Trophoblast cell (in vitro differentiated cells and primary cell): ENCODE results near the gene COL11A2.
A peak's percentile ranks its signal among the peaks of the same experiment; 100 is the strongest.

Experiments used
- DNase-seq, 2 donors: peaks; one replicate each; pipeline ENCODE4 v3.0.0-alpha.2; 2016
- H2AFZ ChIP-seq: 2 replicates; pipeline ENCODE4 v1.6.1; 2013; ENCODE audit warnings: low read length, moderate library complexity, mild to moderate bottlenecking; ENCODE audit not compliant: insufficient read depth, poor library complexity
- H2AK5ac ChIP-seq: 2 replicates; pipeline ENCODE4 v1.6.1; 2013; ENCODE audit warnings: mild to moderate bottlenecking, low read length
- H2BK120ac ChIP-seq: 2 replicates; pipeline ENCODE4 v1.6.1; 2013; ENCODE audit warnings: low read length, mild to moderate bottlenecking, moderate library complexity; ENCODE audit not compliant: insufficient read depth, poor library complexity
- H2BK12ac ChIP-seq: 2 replicates; pipeline ENCODE4 v1.6.1; 2013; ENCODE audit warnings: mild to moderate bottlenecking, low read length, moderate library complexity
- H2BK5ac ChIP-seq: 2 replicates; pipeline ENCODE4 v1.6.1; 2013; ENCODE audit warnings: low read length, low read depth, moderate library complexity, mild to moderate bottlenecking; ENCODE audit not compliant: poor library complexity
- H3K14ac ChIP-seq: 2 replicates; pipeline ENCODE4 v1.6.1; 2013; ENCODE audit warnings: mild to moderate bottlenecking, low read length
- H3K18ac ChIP-seq: 2 replicates; pipeline ENCODE4 v1.6.1; 2013; ENCODE audit warnings: mild to moderate bottlenecking, low read length
- H3K23ac ChIP-seq: 2 replicates; pipeline ENCODE4 v1.6.1; 2013; ENCODE audit warnings: low read length
- H3K27ac ChIP-seq: 2 replicates; pipeline ENCODE4 v1.5.1; 2013; ENCODE audit warnings: low read depth, mild to moderate bottlenecking, inconsistent platforms, low read length, moderate library complexity
- H3K27me3 ChIP-seq: 2 replicates; pipeline ENCODE4 v1.6.1; 2013; ENCODE audit warnings: inconsistent platforms, mild to moderate bottlenecking, low read length, moderate library complexity; ENCODE audit not compliant: insufficient read depth
- H3K36me3 ChIP-seq, 2 experiments: 1 replicate in 1 of 2; 2 replicates in 1 of 2; pipeline ENCODE4 v1.6.1; 2013; ENCODE audit warnings: low read length in 2 of 2, mild to moderate bottlenecking in 2 of 2, moderate library complexity in 1 of 2; ENCODE audit not compliant: insufficient read depth in 2 of 2, control insufficient read depth in 1 of 2
- H3K4ac ChIP-seq: 2 replicates; pipeline ENCODE4 v1.6.1; 2013; ENCODE audit warnings: low read depth, mild to moderate bottlenecking, low read length, moderate library complexity
- H3K4me1 ChIP-seq, 2 experiments: 1 replicate in 1 of 2; 2 replicates in 1 of 2; pipeline ENCODE4 v1.6.1; 2013; ENCODE audit warnings: low read length in 2 of 2, mild to moderate bottlenecking in 2 of 2, moderate library complexity in 1 of 2; ENCODE audit not compliant: insufficient read depth in 2 of 2, control insufficient read depth in 1 of 2
- H3K4me2 ChIP-seq: 2 replicates; pipeline ENCODE4 v1.6.1; 2013; ENCODE audit warnings: inconsistent platforms, mild to moderate bottlenecking, low read length, moderate library complexity
- H3K4me3 ChIP-seq: 2 replicates; pipeline ENCODE4 v1.5.1; 2013; ENCODE audit warnings: mild to moderate bottlenecking, low read depth, low read length, inconsistent platforms
- H3K79me1 ChIP-seq: one replicate; pipeline ENCODE4 v1.6.1; 2013; ENCODE audit warnings: low read length
- H3K79me2 ChIP-seq: 2 replicates; pipeline ENCODE4 v1.6.1; 2013; ENCODE audit warnings: low read length, mild to moderate bottlenecking; ENCODE audit not compliant: control insufficient read depth, insufficient read depth, poor library complexity
- H3K9ac ChIP-seq: 2 replicates; pipeline ENCODE4 v1.6.1; 2013; ENCODE audit warnings: mild to moderate bottlenecking, low read length
- H3K9me3 ChIP-seq: 2 replicates; pipeline ENCODE4 v1.6.1; 2013; ENCODE audit warnings: low read depth, mild to moderate bottlenecking, control low read depth, inconsistent platforms, low read length; ENCODE audit not compliant: insufficient read depth
- H4K12ac ChIP-seq: 2 replicates; pipeline ENCODE4 v1.6.1; 2013; ENCODE audit warnings: low read depth, mild to moderate bottlenecking, low read length, moderate library complexity
- H4K8ac ChIP-seq: 2 replicates; pipeline ENCODE4 v1.6.1; 2013; ENCODE audit warnings: low read depth, mild to moderate bottlenecking, low read length, moderate library complexity
- H4K91ac ChIP-seq: one replicate; pipeline ENCODE4 v1.6.1; 2013; ENCODE audit warnings: low read depth, mild to moderate bottlenecking, low read length, moderate library complexity
- WGBS: extraction: QIAGEN DNeasy Blood & Tissue Kit; methylation state at CpG from one replicate; pipeline ENCODE4 v1.1.7; 2013; ENCODE audit warnings: missing lambda C conversion rate; ENCODE audit not compliant: insufficient read length, insufficient coverage; ENCODE audit errors: extremely low coverage; 5-methylcytosine and 5-hydroxymethylcytosine counted together

Gene COL11A2

DNA sequence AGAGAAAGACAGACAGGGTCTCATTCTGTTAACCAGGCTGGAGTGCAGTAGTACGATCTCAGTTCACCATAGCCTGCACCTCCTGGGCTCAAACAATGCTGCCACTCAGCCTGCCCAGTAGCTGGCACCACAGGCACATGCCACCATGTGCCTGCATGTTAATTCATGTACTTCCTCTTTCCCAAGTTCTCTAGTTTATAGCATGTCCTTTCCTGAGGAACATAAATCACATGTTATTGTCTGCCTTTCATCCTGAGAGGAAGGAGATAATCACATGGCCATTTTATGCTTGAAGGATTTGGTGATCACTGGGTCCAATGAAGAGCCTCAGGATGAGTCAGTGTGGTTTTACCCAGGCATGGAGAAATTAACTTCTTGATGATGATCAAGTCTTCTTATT lies 47.9 kb downstream of the COL11A2 start:
- H4K91ac ChIP-seq, result no peak overlapping the region
- no peak overlapping the region for H3K4me2 ChIP-seq
- no peak overlapping the region for H3K4me3 ChIP-seq
- H2BK12ac ChIP-seq, result no peak overlapping the region
- no peak overlapping the region for H3K23ac ChIP-seq
- H3K79me2 ChIP-seq, result no peaks in the 10 kb centered on the region
- no peak overlapping the region for H3K18ac ChIP-seq
- no peak overlapping the region for H2BK5ac ChIP-seq
- DNase-seq, result peak in 1 of 2 donors; percentile 27
- H3K27me3 ChIP-seq, result no peaks in the 10 kb centered on the region
- H2AK5ac ChIP-seq, result no peak overlapping the region
- H3K4ac ChIP-seq, result no peak overlapping the region
- no peak overlapping the region for H2AFZ ChIP-seq
- no peak overlapping the region for H2BK120ac ChIP-seq
- no peaks in the 10 kb centered on the region for H3K36me3 ChIP-seq
- no CpG with 5 or more reads among the region's 1 CpG for WGBS
- no peaks in the 10 kb centered on the region for H3K79me1 ChIP-seq
- no peaks in the 10 kb centered on the region for H3K4me1 ChIP-seq
- no peak overlapping the region for H3K14ac ChIP-seq
- no peak overlapping the region for H3K9ac ChIP-seq
- no peak overlapping the region for H4K8ac ChIP-seq
- no peak overlapping the region for H4K12ac ChIP-seq
- peaks cover 4% of the 10 kb centered on the region for H3K9me3 ChIP-seq
- no peak overlapping the region for H3K27ac ChIP-seq

DNA sequence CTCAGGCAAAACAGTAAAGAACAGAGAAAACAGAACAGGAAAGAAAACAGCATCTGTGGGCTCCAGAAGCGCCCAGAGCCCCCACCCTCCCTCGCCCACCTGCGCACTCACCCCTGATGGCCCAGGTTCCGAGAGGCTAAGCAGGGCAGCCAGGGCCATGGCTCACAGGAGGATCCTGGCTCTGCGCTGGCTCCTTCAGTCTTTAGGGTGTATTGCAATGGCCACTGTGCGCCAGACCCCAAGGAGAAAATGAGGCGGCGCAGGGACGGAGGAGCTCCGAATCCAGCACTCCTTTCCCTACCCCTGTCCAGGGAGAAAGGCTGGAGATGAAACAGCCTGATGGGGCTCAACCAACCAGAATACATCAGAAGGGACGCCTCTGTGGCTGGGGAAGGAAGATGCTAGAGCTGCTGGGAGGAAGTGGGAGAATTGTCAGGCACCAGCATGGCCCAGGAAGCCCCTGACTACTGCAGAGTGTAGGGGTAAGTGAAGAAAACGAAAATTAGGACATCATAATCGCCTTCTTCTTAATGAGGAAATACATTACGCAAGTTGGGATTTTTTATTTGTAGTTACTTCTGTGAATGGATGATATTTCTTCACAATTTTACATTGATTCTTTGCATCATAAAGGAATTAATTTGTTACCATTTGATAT lies 49.0 kb downstream of the COL11A2 start:
- no peak overlapping the region for H4K8ac ChIP-seq
- no peak overlapping the region for H3K18ac ChIP-seq
- no peaks in the 10 kb centered on the region for H3K79me2 ChIP-seq
- H3K36me3 ChIP-seq, result no peaks in the 10 kb centered on the region
- H3K4me3 ChIP-seq, result no peak overlapping the region
- H3K27me3 ChIP-seq, result no peaks in the 10 kb centered on the region
- no peak overlapping the region for H3K14ac ChIP-seq
- H3K9ac ChIP-seq, result no peak overlapping the region
- no peak overlapping the region for H3K23ac ChIP-seq
- H3K9me3 ChIP-seq, result peaks cover 4% of the 10 kb centered on the region
- no peak overlapping the region for H3K4ac ChIP-seq
- H3K79me1 ChIP-seq, result no peaks in the 10 kb centered on the region
- H2AFZ ChIP-seq, result no peak overlapping the region
- H3K4me1 ChIP-seq, result no peaks in the 10 kb centered on the region
- no peak overlapping the region for H2BK12ac ChIP-seq
- no peak overlapping the region for H3K4me2 ChIP-seq
- no CpG with 5 or more reads among the region's 14 CpGs for WGBS
- no peak overlapping the region for H4K12ac ChIP-seq
- DNase-seq, result peak in 1 of 2 donors; percentile 3
- H2BK120ac ChIP-seq, result no peak overlapping the region
- no peak overlapping the region for H4K91ac ChIP-seq
- H2AK5ac ChIP-seq, result no peak overlapping the region
- no peak overlapping the region for H2BK5ac ChIP-seq
- H3K27ac ChIP-seq, result no peak overlapping the region

DNA sequence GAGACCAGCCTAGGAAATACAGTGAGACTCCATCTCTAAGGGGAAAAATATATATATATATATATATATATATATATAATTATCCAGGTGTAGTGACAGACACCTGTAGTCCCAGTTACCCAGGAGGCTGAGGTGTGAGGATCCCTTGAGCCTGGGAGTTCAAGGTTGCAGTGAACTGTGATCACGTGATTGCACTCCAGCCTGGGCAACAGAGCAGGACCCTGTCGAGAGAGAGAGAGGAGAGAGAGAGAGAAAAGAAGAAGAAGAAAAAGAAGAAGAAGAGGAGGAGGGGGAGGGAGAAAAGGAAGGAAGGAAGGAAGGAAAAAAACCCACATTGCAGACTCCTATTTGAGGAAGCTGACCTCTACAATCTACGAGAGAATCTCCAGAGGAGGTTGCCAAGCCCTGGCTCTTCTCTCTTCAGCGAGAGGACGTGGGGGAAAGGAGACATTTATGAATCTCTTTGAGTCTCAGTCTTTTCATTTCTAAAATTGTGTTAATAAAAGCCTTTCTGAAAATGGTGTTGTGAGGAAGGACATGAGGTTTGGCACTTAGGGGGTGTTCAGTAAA lies 49.7 kb downstream of the COL11A2 start:
- no peak overlapping the region for H4K8ac ChIP-seq
- no peaks in the 10 kb centered on the region for H3K79me1 ChIP-seq
- H4K91ac ChIP-seq, result no peak overlapping the region
- H3K27me3 ChIP-seq, result no peaks in the 10 kb centered on the region
- WGBS, result no CpG with 5 or more reads among the region's 5 CpGs
- no peak overlapping the region for H3K4ac ChIP-seq
- H3K23ac ChIP-seq, result no peak overlapping the region
- no peak for DNase-seq
- no peaks in the 10 kb centered on the region for H3K36me3 ChIP-seq
- H3K14ac ChIP-seq, result no peak overlapping the region
- H3K79me2 ChIP-seq, result no peaks in the 10 kb centered on the region
- H3K9ac ChIP-seq, result no peak overlapping the region
- no peak overlapping the region for H2BK12ac ChIP-seq
- no peak overlapping the region for H2AK5ac ChIP-seq
- no peaks in the 10 kb centered on the region for H3K4me1 ChIP-seq
- no peak overlapping the region for H3K4me2 ChIP-seq
- H3K9me3 ChIP-seq, result peaks cover 4% of the 10 kb centered on the region
- H2BK120ac ChIP-seq, result no peak overlapping the region
- H2BK5ac ChIP-seq, result no peak overlapping the region
- no peak overlapping the region for H3K27ac ChIP-seq
- H2AFZ ChIP-seq, result no peak overlapping the region
- no peak overlapping the region for H3K18ac ChIP-seq
- no peak overlapping the region for H3K4me3 ChIP-seq
- no peak overlapping the region for H4K12ac ChIP-seq

DNA sequence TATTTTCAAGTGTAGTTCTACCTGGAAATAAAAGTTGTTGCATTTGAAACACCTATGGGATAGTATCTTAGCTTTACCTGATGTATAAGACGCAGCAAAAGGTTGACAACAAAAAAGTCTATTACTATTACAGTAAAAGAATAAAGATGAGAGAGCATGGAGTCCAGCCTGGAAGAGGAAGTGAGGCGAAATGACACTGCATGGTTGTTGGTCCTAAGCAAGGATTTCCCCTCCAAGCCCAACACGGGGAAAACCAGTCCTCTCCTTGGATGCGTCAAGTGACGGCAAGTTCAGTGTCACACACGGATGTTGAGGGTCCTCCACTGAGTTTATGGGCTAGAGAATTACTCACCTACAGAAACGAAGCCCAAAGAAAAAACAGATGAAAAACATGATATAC lies 51.7 kb downstream of the COL11A2 start:
- Histone ChIP-seq H3K36me3 (no peaks in the 10 kb centered on the region), H3K9ac (no peak overlapping the region), H2BK120ac (no peak overlapping the region), H3K4me1 (no peaks in the 10 kb centered on the region), H2BK12ac (no peak overlapping the region), H3K9me3 (peaks cover 4% of the 10 kb centered on the region), H4K91ac (no peak overlapping the region), H3K23ac (no peak overlapping the region), H3K27me3 (no peaks in the 10 kb centered on the region), H3K4ac (no peak overlapping the region), H4K8ac (no peak overlapping the region), H3K14ac (no peak overlapping the region), H2AFZ (no peak overlapping the region), H3K18ac (no peak overlapping the region), H3K4me2 (no peak overlapping the region), H3K4me3 (no peak overlapping the region), H3K79me1 (no peaks in the 10 kb centered on the region), H2AK5ac (no peak overlapping the region), H3K79me2 (no peaks in the 10 kb centered on the region), H3K27ac (no peak overlapping the region), H4K12ac (no peak overlapping the region), H2BK5ac (no peak overlapping the region)
- no peak for DNase-seq
- WGBS, result no CpG with 5 or more reads among the region's 7 CpGs
